A549 (cell line): Measurements from ENCODE around the gene FGF18. TPM values are rescaled to one million over a fixed set of nuclear protein-coding genes. Genes with fewer than 3 reads are reported as not detected.

Source experiments
- ATAC-seq, 2 experiments: fragments of 200-7000 bp in 1 of 2; fragments of >200 bp in 1 of 2; cut with Nextera tagmentation in 1 of 2; cut with Tn5 transposase in 1 of 2; 3 replicates each; pipeline versions ENCODE4 v1.8.0 to v1.9.1; 2018 to 2020; ENCODE audit warnings: mild to moderate bottlenecking in 1 of 2, moderate library complexity in 1 of 2
- CTCF ChIA-PET: fragments of 300-600 bp; sonication (Branson Sonifier 250); formaldehyde crosslinking; extraction: SDS; loops from one replicate; lab custom pipeline; 2021; ENCODE audit warnings: antibody characterized with exemption, inconsistent platforms; lab: Yijun Ruan, JAX
- POLR2A ChIA-PET: fragments of 350-600 bp; formaldehyde crosslinking; extraction: SDS; loops from one replicate; lab custom pipeline; 2021; ENCODE audit warnings: antibody characterized with exemption, inconsistent platforms; lab: Yijun Ruan, JAX
- DNase-seq, 2 experiments: peaks; one replicate each; pipeline versions ENCODE4 v3.0.0 to v3.0.0-alpha.2; 2011 to 2016; ENCODE audit warnings: low read depth in 1 of 2, low spot score in 1 of 2
- FAIRE-seq: peaks from 2 replicates; lab custom pipeline; 2011; peaks lifted over from hg19 to GRCh38; lab: Jason Lieb, UNC
- H3K27ac ChIP-seq, 2 experiments: fragments of >200 bp; sonication (Bioruptor Twin); formaldehyde crosslinking; 3 replicates each; pipeline ENCODE4 v1.5.1; 2016 to 2017
- H3K4me1 ChIP-seq: fragments of >200 bp; sonication (Bioruptor Twin); formaldehyde crosslinking; 3 replicates; pipeline ENCODE4 v1.6.1; 2016
- H3K4me2 ChIP-seq: fragments of >200 bp; sonication (Bioruptor Twin); formaldehyde crosslinking; 3 replicates; pipeline ENCODE4 v1.6.1; 2016
- H3K4me3 ChIP-seq: fragments of >200 bp; sonication (Bioruptor Twin); formaldehyde crosslinking; 3 replicates; pipeline ENCODE4 v1.5.1; 2016
- H3K9me3 ChIP-seq: fragments of >200 bp; sonication (Bioruptor Twin); formaldehyde crosslinking; 3 replicates; pipeline ENCODE4 v1.6.1; 2016
- CBX2 ChIP-seq: fragments of 200-600 bp; sonication (generic); IDR thresholded peaks from 2 replicates; pipeline ENCODE4 v1.6.1; 2016; ENCODE audit warnings: low read depth, mild to moderate bottlenecking, borderline replicate concordance
- E2F6 ChIP-seq: IDR thresholded peaks from 2 replicates; pipeline ENCODE4 v1.6.1; 2012; ENCODE audit warnings: low read depth, borderline replicate concordance
- EHF ChIP-seq: fragments of 250-450 bp; sonication (Bioruptor Pico); IDR thresholded peaks from 2 replicates; pipeline ENCODE4 v1.5.0; 2020; ENCODE audit warnings: mild to moderate bottlenecking
- EHMT2 ChIP-seq: fragments of 200-600 bp; sonication (generic); IDR thresholded peaks from 2 replicates; pipeline ENCODE4 v1.6.1; 2016; ENCODE audit warnings: antibody characterized with exemption, low read depth, mild to moderate bottlenecking, moderate library complexity
- ESRRA ChIP-seq: fragments of 150-350 bp; IDR thresholded peaks from 2 replicates; pipeline ENCODE4 v1.6.1; 2014; ENCODE audit warnings: mild to moderate bottlenecking, low read length, borderline replicate concordance
- FOSB ChIP-seq: fragments of 250-450 bp; sonication (Bioruptor Pico); IDR thresholded peaks from 2 replicates; pipeline ENCODE4 v1.5.0; 2020; ENCODE audit warnings: mild to moderate bottlenecking, moderate library complexity
- FOXS1 ChIP-seq: fragments of 250-450 bp; sonication (Bioruptor Pico); IDR thresholded peaks from 2 replicates; pipeline ENCODE4 v1.5.0; 2020; ENCODE audit warnings: mild to moderate bottlenecking, moderate library complexity
- HDAC2 ChIP-seq: fragments of 200-600 bp; sonication (generic); IDR thresholded peaks from 2 replicates; pipeline ENCODE4 v1.6.1; 2016
- HOXB5 ChIP-seq: fragments of 250-450 bp; sonication (Bioruptor Pico); IDR thresholded peaks from 2 replicates; pipeline ENCODE4 v1.5.0; 2020; ENCODE audit warnings: mild to moderate bottlenecking, moderate library complexity
- KDM1A ChIP-seq: fragments of 200-600 bp; sonication (generic); IDR thresholded peaks from 2 replicates; pipeline ENCODE4 v1.6.1; 2016; ENCODE audit warnings: low read depth, mild to moderate bottlenecking
- MAFK ChIP-seq: fragments of 450-650 bp; IDR thresholded peaks from 2 replicates; pipeline ENCODE4 v1.6.1; 2014; ENCODE audit not compliant: partially characterized antibody
- MAZ ChIP-seq: fragments of 150-350 bp; IDR thresholded peaks from 2 replicates; pipeline ENCODE4 v1.6.1; 2014; ENCODE audit warnings: antibody characterized with exemption, low read depth, low read length, borderline replicate concordance
- MYC ChIP-seq: IDR thresholded peaks from 2 replicates; pipeline ENCODE4 v1.6.1; 2012; ENCODE audit warnings: mild to moderate bottlenecking, inconsistent platforms, low read length, improper control_type of control experiment, borderline replicate concordance
- POLR2AphosphoS2 ChIP-seq: conservative IDR thresholded peaks from 2 replicates; pipeline ENCODE4 v1.6.1; 2012; ENCODE audit warnings: low read length, improper control_type of control experiment, inconsistent platforms
- RARB ChIP-seq: fragments of 250-450 bp; sonication (Bioruptor Pico); IDR thresholded peaks from 2 replicates; pipeline ENCODE4 v1.8.0; 2021; ENCODE audit warnings: mild to moderate bottlenecking, moderate library complexity
- RCOR1 ChIP-seq: fragments of 150-350 bp; IDR thresholded peaks from 2 replicates; pipeline ENCODE4 v1.6.1; 2014; ENCODE audit warnings: antibody characterized with exemption, low read length, low read depth
- TFCP2L1 ChIP-seq: fragments of 250-450 bp; sonication (Bioruptor Pico); IDR thresholded peaks from 2 replicates; pipeline ENCODE4 v1.5.0; 2021; ENCODE audit warnings: mild to moderate bottlenecking
- TP53 ChIP-seq: fragments of 250-450 bp; sonication (Bioruptor Pico); IDR thresholded peaks from 2 replicates; pipeline ENCODE4 v1.5.0; 2021; ENCODE audit warnings: mild to moderate bottlenecking, moderate library complexity
- ZC3H11A ChIP-seq: fragments of 450-650 bp; IDR thresholded peaks from 2 replicates; pipeline ENCODE4 v1.6.1; 2014; ENCODE audit warnings: antibody characterized with exemption, mild to moderate bottlenecking
- ZSCAN20 ChIP-seq: fragments of 250-450 bp; sonication (Bioruptor Pico); IDR thresholded peaks from 2 replicates; pipeline ENCODE4 v1.8.0; 2022; ENCODE audit warnings: mild to moderate bottlenecking, moderate library complexity
- WGBS: methylation state at CpG from one replicate; pipeline ENCODE4 v1.1.6; 2017; ENCODE audit errors: missing lambda C conversion rate; 5-methylcytosine and 5-hydroxymethylcytosine counted together
- polyA plus RNA-seq, 4 experiments: library from polyadenylated mRNA; depleted of rRNA in 3 of 4; stranded (reverse); fragments of >200 nt; fragmentation: RNase III in 1 of 4; extraction: RNeasy Plus Mini Kit Qiagen cat#74134 plus additional on column Dnase treatment in 1 of 4; gene quantifications; 2 replicates in 3 of 4; 3 replicates in 1 of 4; pipeline ENCODE4 v1.2.3, GENCODE V29; 2011 to 2017
- TF ChIP-seq, protein P1 (sequence below): fragments of >200 bp; sonication (Bioruptor Twin); formaldehyde crosslinking; IDR thresholded peaks from 2 replicates; pipeline ENCODE4 v1.6.1; 2016
- TF ChIP-seq, protein P2 (sequence below): fragments of >200 bp; sonication (Bioruptor Twin); formaldehyde crosslinking; IDR thresholded peaks from 3 replicates; pipeline ENCODE4 v1.5.1; 2016

The FGF18 gene
- polyA plus RNA-seq, 2 of the 4 experiments (the other 2 are of a cell fraction) = 0.09 to 0.16 TPM

GRCh38 chr5:171442287-171443042 lies 23.0 kb downstream of the FGF18 start:
- Histone ChIP-seq H3K4me2 (no peak overlapping the region), H3K4me3 (no peak overlapping the region), H3K27ac (no peak overlapping the region), H3K4me1 (no peaks in the 10 kb centered on the region)
- ChIA-PET CTCF (interaction anchor here (0.7 to 1.6 kb wide), 3 partner anchors 24 to 466 kb away, joined by 3 to 5 read pairs (median 3); no protein-coding TSS in a partner anchor), POLR2A (no interaction called here)
- DNase-seq = no peak
- 80% methylated on average over 13 of the region's 13 CpGs for WGBS
- TF ChIP-seq KDM1A (no peak), TP53 (CRISPR knock-in tag) (no peak), RCOR1 (no peak), MYC (no peak), FOXS1 (CRISPR knock-in tag) (no peak), ZC3H11A (no peak), EHF (CRISPR knock-in tag) (no peak), ZSCAN20 (CRISPR knock-in tag) (no peak), MAZ (no peak), FOSB (CRISPR knock-in tag) (no peak), HOXB5 (no peak), E2F6 (no peak)
- TF ChIP-seq, protein P1, sequence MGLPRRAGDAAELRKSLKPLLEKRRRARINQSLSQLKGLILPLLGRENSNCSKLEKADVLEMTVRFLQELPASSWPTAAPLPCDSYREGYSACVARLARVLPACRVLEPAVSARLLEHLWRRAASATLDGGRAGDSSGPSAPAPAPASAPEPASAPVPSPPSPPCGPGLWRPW = no peak
- TF ChIP-seq, protein P2, sequence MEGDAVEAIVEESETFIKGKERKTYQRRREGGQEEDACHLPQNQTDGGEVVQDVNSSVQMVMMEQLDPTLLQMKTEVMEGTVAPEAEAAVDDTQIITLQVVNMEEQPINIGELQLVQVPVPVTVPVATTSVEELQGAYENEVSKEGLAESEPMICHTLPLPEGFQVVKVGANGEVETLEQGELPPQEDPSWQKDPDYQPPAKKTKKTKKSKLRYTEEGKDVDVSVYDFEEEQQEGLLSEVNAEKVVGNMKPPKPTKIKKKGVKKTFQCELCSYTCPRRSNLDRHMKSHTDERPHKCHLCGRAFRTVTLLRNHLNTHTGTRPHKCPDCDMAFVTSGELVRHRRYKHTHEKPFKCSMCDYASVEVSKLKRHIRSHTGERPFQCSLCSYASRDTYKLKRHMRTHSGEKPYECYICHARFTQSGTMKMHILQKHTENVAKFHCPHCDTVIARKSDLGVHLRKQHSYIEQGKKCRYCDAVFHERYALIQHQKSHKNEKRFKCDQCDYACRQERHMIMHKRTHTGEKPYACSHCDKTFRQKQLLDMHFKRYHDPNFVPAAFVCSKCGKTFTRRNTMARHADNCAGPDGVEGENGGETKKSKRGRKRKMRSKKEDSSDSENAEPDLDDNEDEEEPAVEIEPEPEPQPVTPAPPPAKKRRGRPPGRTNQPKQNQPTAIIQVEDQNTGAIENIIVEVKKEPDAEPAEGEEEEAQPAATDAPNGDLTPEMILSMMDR = no peak
- TF ChIP-seq, all 56 proteins: peak for 0
- no peak for ATAC-seq
- H3K9me3 ChIP-seq = no peaks in the 10 kb centered on the region
- FAIRE-seq = no peak

GRCh38 chr5:171444582-171444981 lies 25.1 kb downstream of the FGF18 start:
- no peak overlapping the region for H3K4me2 ChIP-seq
- FAIRE-seq (no peak), ATAC-seq (no peak), DNase-seq (no peak)
- no peaks in the 10 kb centered on the region for H3K4me1 ChIP-seq
- ChIA-PET CTCF (interaction anchor here (0.6 to 1.8 kb wide), 3 partner anchors 26 to 653 kb away, joined by 3 to 11 read pairs (median 3); partner anchors contain the start of gene FGF18), POLR2A (no interaction called here)
- H3K27ac ChIP-seq = no peak overlapping the region
- H3K9me3 ChIP-seq = no peaks in the 10 kb centered on the region
- H3K4me3 ChIP-seq = no peak overlapping the region
- 81% methylated on average over 11 of the region's 12 CpGs for WGBS
- no peak for TF ChIP-seq RCOR1
- no peak for TF ChIP-seq ZSCAN20 (CRISPR knock-in tag)
- no peak for TF ChIP-seq EHMT2
- no peak for TF ChIP-seq TFCP2L1 (CRISPR knock-in tag)
- no peak for TF ChIP-seq RARB (CRISPR knock-in tag)

GRCh38 chr5:171445644-171446516 lies 26.4 kb downstream of the FGF18 start:
- DNase-seq (no peak), FAIRE-seq (no peak), ATAC-seq (no peak)
- Histone ChIP-seq H3K9me3 (no peaks in the 10 kb centered on the region), H3K4me2 (no peak overlapping the region), H3K4me3 (no peak overlapping the region), H3K27ac (no peak overlapping the region), H3K4me1 (no peaks in the 10 kb centered on the region)
- ChIA-PET CTCF (interaction anchor here (1.3 kb wide), 1 partner anchor 8 kb away, joined by 5 read pairs; no protein-coding TSS in a partner anchor), POLR2A (no interaction called here)
- 87% methylated on average over 10 of the region's 14 CpGs for WGBS
- TF ChIP-seq ESRRA = no peak
- no peak for TF ChIP-seq POLR2AphosphoS2
- TF ChIP-seq MAFK = no peak
- TF ChIP-seq HDAC2 = no peak
- no peak for TF ChIP-seq CBX2
- TF ChIP-seq FOSB (CRISPR knock-in tag) = no peak
